HG02571 (cell line): ENCODE data around the gene TTC33.
"Not testable (repeated sequence)": the region's sequence is repeated elsewhere in the genome, so short reads cannot be mapped to it uniquely, and the experiment has no call there.

ENCODE experiments used
- ATAC-seq: cut with Tn5 transposase; IDR thresholded peaks from one replicate; pipeline ENCODE4 v1.9.1; 2021; ENCODE audit warnings: mild to moderate bottlenecking, moderate library complexity; ENCODE audit not compliant: unreplicated experiment

The TTC33 gene

GRCh38 chr5:40722497-40722911 lies 33.3 kb downstream of the TTC33 start:
- ATAC-seq, result not testable (repeated sequence)

GRCh38 chr5:40720069-40720468 lies 35.7 kb downstream of the TTC33 start:
- ATAC-seq, result no peak

GRCh38 chr5:40717281-40717680 lies 38.5 kb downstream of the TTC33 start:
- no peak for ATAC-seq

GRCh38 chr5:40716590-40716989 lies 39.2 kb downstream of the TTC33 start:
- ATAC-seq, result no peak

- no peak for ATAC-seq
Observed at GRCh38 chr5:40716000-40716399, 39.8 kb downstream of the TTC33 start.

GRCh38 chr5:40714001-40714400 lies 41.8 kb downstream of the TTC33 start:
- no peak for ATAC-seq

GRCh38 chr5:40710575-40710974 lies 45.2 kb downstream of the TTC33 start:
- not testable (repeated sequence) for ATAC-seq

GRCh38 chr5:40705484-40705883 lies 50.3 kb downstream of the TTC33 start:
- not testable (repeated sequence) for ATAC-seq

GRCh38 chr5:40702027-40702426 lies 53.7 kb downstream of the TTC33 start:
- ATAC-seq, result not testable (repeated sequence)

GRCh38 chr5:40700116-40700782 lies 55.5 kb downstream of the TTC33 start:
- no peak for ATAC-seq

GRCh38 chr5:40694433-40694832 lies 61.3 kb downstream of the TTC33 start:
- no peak for ATAC-seq

GRCh38 chr5:40691894-40692293 lies 63.9 kb downstream of the TTC33 start:
- no peak for ATAC-seq

GRCh38 chr5:40690267-40690666 lies 65.5 kb downstream of the TTC33 start:
- no peak for ATAC-seq

GRCh38 chr5:40689438-40689837 lies 66.3 kb downstream of the TTC33 start:
- ATAC-seq, result no peak

- ATAC-seq, result no peak
Observed at GRCh38 chr5:40688996-40689395, 66.8 kb downstream of the TTC33 start.

- ATAC-seq, result peak; percentile 93
Observed at GRCh38 chr5:40688127-40688761, 67.5 kb downstream of the TTC33 start.

- ATAC-seq, result no peak
Observed at GRCh38 chr5:40687321-40687720, 68.4 kb downstream of the TTC33 start.

GRCh38 chr5:40685976-40686486 lies 69.7 kb downstream of the TTC33 start:
- ATAC-seq, result no peak

GRCh38 chr5:40685193-40685592 lies 70.6 kb downstream of the TTC33 start:
- no peak for ATAC-seq

GRCh38 chr5:40683305-40683704 lies 72.5 kb downstream of the TTC33 start:
- no peak for ATAC-seq

GRCh38 chr5:40682154-40683017 lies 73.4 kb downstream of the TTC33 start:
- no peak for ATAC-seq
